Measurements from ENCODE around the gene ASB10. TPM values are rescaled to one million over a fixed set of nuclear protein-coding genes. Genes with fewer than 3 reads are reported as not detected.

Gene ASB10
- total and polyA plus RNA-seq, 2 of the 13 experiments (the other 11 are each of a cell fraction or from before 2014, with no cell fraction given): not detected

DNA sequence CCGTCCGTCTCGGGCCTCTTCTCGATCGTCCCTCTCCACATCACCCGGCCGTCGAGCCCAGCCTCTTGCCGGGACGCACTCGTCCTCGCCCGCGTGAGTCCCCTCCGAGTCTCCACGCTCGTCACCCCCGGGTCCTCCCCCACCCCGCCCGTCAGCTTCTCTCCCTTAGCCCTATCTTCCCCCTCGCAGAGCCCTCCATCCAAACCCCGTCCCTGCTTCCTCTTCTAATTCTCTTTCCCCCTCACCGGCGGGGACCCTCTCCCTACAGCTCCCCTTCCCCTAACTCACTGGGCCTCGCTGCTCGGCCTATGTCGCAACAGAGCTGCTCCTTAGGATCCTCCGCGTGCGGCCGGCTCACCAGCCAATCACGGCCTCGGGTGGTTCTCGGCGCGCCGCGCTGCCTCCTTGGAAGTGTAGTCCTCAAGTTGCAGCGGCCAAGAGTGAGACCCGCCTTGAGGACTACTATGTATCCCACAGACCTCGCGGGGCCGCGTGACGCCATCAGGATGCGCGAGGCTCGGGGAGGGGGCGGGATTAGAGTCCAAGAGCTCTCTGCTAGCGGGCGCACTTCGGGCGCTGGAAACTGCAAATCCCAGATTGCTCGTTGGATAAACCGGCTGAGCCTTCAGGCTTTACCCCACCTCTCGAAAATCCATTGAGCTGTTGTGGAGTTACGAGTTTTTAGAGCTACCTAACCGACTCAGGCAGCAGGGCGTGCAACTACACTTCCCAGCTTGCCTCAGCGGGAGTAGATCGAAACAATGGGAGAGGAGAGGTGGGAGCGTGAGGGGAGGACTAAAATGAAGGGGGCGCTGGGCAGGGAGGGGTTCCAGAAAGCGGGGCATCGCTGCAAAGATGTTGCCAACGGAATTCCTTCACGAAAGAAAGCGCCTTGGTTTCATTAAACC lies 40.1 kb upstream of the ASB10 start, which contains the start of gene ABCF2 (continued):
- TF ChIP-seq ZHX1 (CRISPR knock-in tag; IDR thresholded peaks at IDR 0.05; ENCODE audit: low read depth) (no peak), ZNF747 (CRISPR knock-in tag; IDR thresholded peaks at IDR 0.05; ENCODE audit: borderline replicate concordance) (peak; percentile 36; the same call in 1 of the 2 replicates), MIER2 (CRISPR knock-in tag; IDR thresholded peaks at IDR 0.05) (no peak), LRRFIP1 (CRISPR knock-in tag; conservative IDR thresholded peaks at IDR 0.05) (no peak), ZNF652 (CRISPR knock-in tag; IDR thresholded peaks at IDR 0.05; ENCODE audit: borderline replicate concordance, low read depth) (no peak), BRF2 (CRISPR knock-in tag; IDR thresholded peaks at IDR 0.05) (no peak), ZBTB7B (CRISPR knock-in tag; IDR thresholded peaks at IDR 0.05) (no peak), FOXO1 (CRISPR knock-in tag; IDR thresholded peaks at IDR 0.05) (no peak), FOXA1 (IDR thresholded peaks at IDR 0.05) (no peak), FOXA1 (CRISPR knock-in tag; IDR thresholded peaks at IDR 0.05) (no peak), ZNF816 (CRISPR knock-in tag; IDR thresholded peaks at IDR 0.05; ENCODE audit: borderline replicate concordance) (no peak), ZNF234 (CRISPR knock-in tag; conservative IDR thresholded peaks at IDR 0.05) (no peak), TCF7 (IDR thresholded peaks at IDR 0.05; ENCODE audit: low read depth) (no peak), BRD4 (CRISPR knock-in tag; IDR thresholded peaks at IDR 0.05) (0 out of 2 replicates have a peak, but pooled peaks have one; percentile 14)
- TF ChIP-seq, protein P1, sequence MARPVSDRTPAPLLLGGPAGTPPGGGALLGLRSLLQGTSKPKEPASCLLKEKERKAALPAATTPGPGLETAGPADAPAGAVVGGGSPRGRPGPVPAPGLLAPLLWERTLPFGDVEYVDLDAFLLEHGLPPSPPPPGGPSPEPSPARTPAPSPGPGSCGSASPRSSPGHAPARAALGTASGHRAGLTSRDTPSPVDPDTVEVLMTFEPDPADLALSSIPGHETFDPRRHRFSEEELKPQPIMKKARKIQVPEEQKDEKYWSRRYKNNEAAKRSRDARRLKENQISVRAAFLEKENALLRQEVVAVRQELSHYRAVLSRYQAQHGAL (CRISPR knock-in tag; IDR thresholded peaks at IDR 0.05; ENCODE audit: not compliant biosample characterization): no peak
- TF ChIP-seq, protein P2, sequence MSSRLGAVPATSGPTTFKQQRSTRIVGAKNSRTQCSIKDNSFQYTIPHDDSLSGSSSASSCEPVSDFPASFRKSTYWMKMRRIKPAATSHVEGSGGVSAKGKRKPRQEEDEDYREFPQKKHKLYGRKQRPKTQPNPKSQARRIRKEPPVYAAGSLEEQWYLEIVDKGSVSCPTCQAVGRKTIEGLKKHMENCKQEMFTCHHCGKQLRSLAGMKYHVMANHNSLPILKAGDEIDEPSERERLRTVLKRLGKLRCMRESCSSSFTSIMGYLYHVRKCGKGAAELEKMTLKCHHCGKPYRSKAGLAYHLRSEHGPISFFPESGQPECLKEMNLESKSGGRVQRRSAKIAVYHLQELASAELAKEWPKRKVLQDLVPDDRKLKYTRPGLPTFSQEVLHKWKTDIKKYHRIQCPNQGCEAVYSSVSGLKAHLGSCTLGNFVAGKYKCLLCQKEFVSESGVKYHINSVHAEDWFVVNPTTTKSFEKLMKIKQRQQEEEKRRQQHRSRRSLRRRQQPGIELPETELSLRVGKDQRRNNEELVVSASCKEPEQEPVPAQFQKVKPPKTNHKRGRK (CRISPR knock-in tag; IDR thresholded peaks at IDR 0.05): no peak
- TF ChIP-seq, protein P3, sequence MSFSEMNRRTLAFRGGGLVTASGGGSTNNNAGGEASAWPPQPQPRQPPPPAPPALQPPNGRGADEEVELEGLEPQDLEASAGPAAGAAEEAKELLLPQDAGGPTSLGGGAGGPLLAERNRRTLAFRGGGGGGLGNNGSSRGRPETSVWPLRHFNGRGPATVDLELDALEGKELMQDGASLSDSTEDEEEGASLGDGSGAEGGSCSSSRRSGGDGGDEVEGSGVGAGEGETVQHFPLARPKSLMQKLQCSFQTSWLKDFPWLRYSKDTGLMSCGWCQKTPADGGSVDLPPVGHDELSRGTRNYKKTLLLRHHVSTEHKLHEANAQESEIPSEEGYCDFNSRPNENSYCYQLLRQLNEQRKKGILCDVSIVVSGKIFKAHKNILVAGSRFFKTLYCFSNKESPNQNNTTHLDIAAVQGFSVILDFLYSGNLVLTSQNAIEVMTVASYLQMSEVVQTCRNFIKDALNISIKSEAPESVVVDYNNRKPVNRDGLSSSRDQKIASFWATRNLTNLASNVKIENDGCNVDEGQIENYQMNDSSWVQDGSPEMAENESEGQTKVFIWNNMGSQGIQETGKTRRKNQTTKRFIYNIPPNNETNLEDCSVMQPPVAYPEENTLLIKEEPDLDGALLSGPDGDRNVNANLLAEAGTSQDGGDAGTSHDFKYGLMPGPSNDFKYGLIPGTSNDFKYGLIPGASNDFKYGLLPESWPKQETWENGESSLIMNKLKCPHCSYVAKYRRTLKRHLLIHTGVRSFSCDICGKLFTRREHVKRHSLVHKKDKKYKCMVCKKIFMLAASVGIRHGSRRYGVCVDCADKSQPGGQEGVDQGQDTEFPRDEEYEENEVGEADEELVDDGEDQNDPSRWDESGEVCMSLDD (CRISPR knock-in tag; IDR thresholded peaks at IDR 0.05; ENCODE audit: borderline replicate concordance): no peak
